AG10803 (cell line): ENCODE results near the gene STARD13.

Source experiments
- DNase-seq: peaks from one replicate; pipeline ENCODE4 v3.0.0; 2010; ENCODE audit warnings: low read depth
- H3K4me3 ChIP-seq: 2 replicates; pipeline ENCODE4 v1.5.1; 2011; ENCODE audit warnings: mild to moderate bottlenecking, low read length, control low read depth
- TF ChIP-seq, protein P1 (sequence below): conservative IDR thresholded peaks from 2 replicates; pipeline ENCODE4 v1.5.1; 2011; ENCODE audit warnings: mild to moderate bottlenecking, low read length, control low read depth, inconsistent platforms

Gene STARD13

DNA sequence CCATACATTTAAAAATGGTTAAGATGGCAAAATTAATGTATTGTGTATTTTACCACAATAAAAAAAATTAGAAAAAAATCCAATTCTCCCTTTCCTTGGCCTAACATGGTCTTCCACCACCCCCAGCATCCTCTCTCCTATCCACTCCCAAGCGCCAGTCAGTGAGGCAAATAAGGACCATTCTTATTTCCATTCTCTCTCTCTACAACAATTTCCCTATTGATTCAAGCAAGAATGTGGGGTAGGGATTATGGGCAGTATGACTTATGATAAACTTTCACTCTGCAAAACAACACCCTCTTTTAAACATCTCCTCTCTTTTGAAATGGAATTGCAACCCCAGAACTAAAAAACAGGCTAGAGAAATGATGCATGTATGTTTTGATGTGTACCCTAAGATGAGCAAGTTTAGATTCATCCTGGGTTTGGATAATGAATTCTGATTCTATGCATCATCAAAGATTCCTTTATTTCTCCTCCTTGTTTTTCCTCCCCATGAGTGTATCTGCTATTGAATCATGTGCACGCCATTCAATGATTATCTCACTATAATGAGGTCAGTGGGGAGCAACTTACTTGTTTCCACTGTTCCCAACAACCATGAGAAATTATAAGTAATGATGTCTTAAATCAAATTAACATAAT lies 3.5 kb downstream of the STARD13 start:
- H3K4me3 ChIP-seq = peak overlapping the region; percentile 1; the same call in 1 of the 2 replicates
- TF ChIP-seq, protein P1, sequence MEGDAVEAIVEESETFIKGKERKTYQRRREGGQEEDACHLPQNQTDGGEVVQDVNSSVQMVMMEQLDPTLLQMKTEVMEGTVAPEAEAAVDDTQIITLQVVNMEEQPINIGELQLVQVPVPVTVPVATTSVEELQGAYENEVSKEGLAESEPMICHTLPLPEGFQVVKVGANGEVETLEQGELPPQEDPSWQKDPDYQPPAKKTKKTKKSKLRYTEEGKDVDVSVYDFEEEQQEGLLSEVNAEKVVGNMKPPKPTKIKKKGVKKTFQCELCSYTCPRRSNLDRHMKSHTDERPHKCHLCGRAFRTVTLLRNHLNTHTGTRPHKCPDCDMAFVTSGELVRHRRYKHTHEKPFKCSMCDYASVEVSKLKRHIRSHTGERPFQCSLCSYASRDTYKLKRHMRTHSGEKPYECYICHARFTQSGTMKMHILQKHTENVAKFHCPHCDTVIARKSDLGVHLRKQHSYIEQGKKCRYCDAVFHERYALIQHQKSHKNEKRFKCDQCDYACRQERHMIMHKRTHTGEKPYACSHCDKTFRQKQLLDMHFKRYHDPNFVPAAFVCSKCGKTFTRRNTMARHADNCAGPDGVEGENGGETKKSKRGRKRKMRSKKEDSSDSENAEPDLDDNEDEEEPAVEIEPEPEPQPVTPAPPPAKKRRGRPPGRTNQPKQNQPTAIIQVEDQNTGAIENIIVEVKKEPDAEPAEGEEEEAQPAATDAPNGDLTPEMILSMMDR = no peak
- DNase-seq = peak; percentile 62

GRCh38 chr13:33280923-33281322 lies 4.6 kb downstream of the STARD13 start:
- H3K4me3 ChIP-seq = no peak overlapping the region
- DNase-seq = no peak
- TF ChIP-seq, protein P1 = no peak

GRCh38 chr13:33280279-33280905 lies 5.2 kb downstream of the STARD13 start:
- H3K4me3 ChIP-seq = no peak overlapping the region
- TF ChIP-seq, protein P1 = no peak
- DNase-seq = no peak

- DNase-seq = peak; percentile 76
- H3K4me3 ChIP-seq = no peak overlapping the region
- TF ChIP-seq, protein P1 = no peak
Measured at GRCh38 chr13:33279414-33280278, 5.9 kb downstream of the STARD13 start.

DNA sequence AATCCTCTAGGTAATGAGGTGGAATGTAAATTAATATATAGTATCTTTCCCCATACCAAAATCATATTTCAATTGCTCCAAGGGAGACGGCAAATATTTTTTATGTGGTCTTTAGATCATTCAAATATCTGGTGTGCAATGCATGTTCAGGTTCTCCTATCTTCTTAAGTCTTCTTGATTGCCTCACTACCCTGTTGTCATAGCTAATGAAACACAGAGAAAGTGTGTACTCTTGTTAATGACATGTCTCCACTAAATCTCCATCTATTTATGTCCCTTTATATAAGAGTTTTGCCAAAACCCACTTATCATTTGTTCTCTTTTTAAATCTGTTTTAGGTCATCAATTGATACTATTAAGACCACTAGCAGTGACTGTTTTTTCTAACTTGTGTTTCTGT lies 6.6 kb downstream of the STARD13 start:
- no peak overlapping the region for H3K4me3 ChIP-seq
- TF ChIP-seq, protein P1 = no peak
- DNase-seq = no peak

DNA sequence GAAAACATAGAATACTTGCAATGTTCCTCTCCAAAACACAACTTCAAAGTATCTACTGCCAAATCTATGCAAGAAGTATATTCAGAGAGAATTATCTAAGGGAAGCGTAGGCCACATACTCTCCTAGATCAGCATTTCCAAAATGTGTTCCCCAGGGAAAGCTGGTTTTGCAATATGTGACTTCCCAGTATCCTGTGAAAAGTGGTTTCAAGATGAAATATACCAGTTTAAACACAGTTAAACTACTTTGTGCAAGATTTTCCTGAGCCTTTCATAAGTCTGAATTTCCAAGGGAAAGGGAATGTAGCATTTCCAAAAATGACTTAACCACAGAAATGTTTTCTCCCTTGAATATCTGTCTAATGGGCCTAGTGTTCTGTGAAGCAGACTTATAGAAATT lies 7.6 kb downstream of the STARD13 start:
- H3K4me3 ChIP-seq = no peak overlapping the region
- DNase-seq = peak; percentile 87
- TF ChIP-seq, protein P1 = no peak
